ENCODE data around the gene HSPA12A. TPM values are rescaled to one million over a fixed set of nuclear protein-coding genes. Genes with fewer than 3 reads are reported as not detected.
"Not testable (repeated sequence)": the region's sequence is repeated elsewhere in the genome, so short reads cannot be mapped to it uniquely, and the experiment has no call there.

The HSPA12A gene
- total and polyA plus RNA-seq, 2 donors (not counting 1 experiment from before 2014, with no cell fraction given) = 14.4 to 15.7 TPM

DNA sequence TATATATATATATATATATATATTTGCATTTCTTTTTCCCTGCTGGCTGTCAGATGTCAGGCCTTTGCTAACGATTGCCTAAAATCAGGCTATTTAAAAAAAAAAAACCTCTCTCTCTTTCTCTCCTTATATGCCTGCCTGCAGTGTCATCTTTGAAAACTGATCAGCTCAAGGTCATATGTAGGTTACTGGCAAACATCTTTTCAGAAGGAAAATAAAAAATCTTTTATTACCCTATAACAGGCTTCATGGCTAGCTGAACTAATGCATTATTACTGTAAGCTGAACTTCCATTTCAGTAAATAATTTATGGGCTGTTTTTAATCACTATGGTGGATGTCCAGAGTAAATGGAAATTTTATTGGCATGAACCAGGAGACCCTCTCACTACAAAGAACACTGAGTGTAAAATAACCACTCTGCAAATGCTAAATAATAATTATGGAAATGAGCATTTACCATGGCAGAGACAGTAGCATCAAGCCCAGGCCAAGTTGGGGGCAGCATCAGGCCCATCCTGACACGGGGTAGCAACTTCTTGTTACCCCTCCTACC lies 29.3 kb downstream of the HSPA12A start:
- no peak for DNase-seq (ENCODE audit: low read depth in 2 of 2)
- Histone ChIP-seq H3K27me3 (ENCODE audit: control insufficient read depth, insufficient read depth, low read length) (no peaks in the 10 kb centered on the region), H3K4me2 (ENCODE audit: extremely low read depth, insufficient read depth, low read length) (no peak overlapping the region), H3K79me2 (ENCODE audit: control insufficient read depth, insufficient read depth, low read length) (no peaks in the 10 kb centered on the region), H3K4me1 (ENCODE audit: control insufficient read depth, extremely low read depth, insufficient read depth, low read length) (peaks cover 4% of the 10 kb centered on the region), H3K9me3 (ENCODE audit: control insufficient read depth, insufficient read depth, low read depth, low read length) (no peaks in the 10 kb centered on the region), H4K20me1 (ENCODE audit: control insufficient read depth, extremely low read depth, insufficient read depth, low read length) (no peaks in the 10 kb centered on the region), H3K36me3 (ENCODE audit: control insufficient read depth, insufficient read depth, low read length) (no peaks in the 10 kb centered on the region), H3K27ac (ENCODE audit: insufficient read depth, low read length) (no peak overlapping the region), H3K4me3 (replicated peaks in 1 of 4; ENCODE audit: control extremely low read depth in 1 of 4, insufficient read depth in 1 of 4, low read depth in 3 of 4, low read length in 4 of 4) (no peak overlapping the region), H3K9ac (ENCODE audit: insufficient read depth, low read length) (no peak overlapping the region), H2AFZ (ENCODE audit: low read length) (no peak overlapping the region)
- no peak for TF ChIP-seq EZH2 (IDR thresholded peaks at IDR 0.05; ENCODE audit: low read length, missing control alignments)
- TF ChIP-seq, protein P1, sequence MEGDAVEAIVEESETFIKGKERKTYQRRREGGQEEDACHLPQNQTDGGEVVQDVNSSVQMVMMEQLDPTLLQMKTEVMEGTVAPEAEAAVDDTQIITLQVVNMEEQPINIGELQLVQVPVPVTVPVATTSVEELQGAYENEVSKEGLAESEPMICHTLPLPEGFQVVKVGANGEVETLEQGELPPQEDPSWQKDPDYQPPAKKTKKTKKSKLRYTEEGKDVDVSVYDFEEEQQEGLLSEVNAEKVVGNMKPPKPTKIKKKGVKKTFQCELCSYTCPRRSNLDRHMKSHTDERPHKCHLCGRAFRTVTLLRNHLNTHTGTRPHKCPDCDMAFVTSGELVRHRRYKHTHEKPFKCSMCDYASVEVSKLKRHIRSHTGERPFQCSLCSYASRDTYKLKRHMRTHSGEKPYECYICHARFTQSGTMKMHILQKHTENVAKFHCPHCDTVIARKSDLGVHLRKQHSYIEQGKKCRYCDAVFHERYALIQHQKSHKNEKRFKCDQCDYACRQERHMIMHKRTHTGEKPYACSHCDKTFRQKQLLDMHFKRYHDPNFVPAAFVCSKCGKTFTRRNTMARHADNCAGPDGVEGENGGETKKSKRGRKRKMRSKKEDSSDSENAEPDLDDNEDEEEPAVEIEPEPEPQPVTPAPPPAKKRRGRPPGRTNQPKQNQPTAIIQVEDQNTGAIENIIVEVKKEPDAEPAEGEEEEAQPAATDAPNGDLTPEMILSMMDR (conservative IDR thresholded peaks at IDR 0.05 in 1 of 2, IDR thresholded peaks at IDR 0.05 in 1 of 2; ENCODE audit: low read depth in 1 of 2, low read length in 2 of 2) = no peak

DNA sequence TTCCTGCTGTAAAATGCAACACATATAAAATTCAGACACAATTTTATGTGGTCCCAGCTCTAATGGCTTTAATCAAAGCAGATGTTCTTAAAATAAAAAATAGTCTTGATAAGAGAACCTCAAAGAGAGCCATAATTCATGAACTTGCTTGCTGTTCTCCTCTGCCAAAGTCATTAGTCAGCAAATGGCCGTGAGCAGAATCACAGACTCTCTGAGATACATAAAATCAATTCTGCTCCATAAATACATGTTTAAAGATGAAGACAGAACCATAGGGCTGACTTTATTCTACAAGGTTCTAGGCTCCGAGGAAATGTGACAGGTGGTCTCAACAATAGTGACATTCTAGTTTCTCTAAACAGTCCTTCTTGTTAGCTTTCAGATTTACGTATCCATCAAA lies 29.8 kb downstream of the HSPA12A start:
- no peak overlapping the region for H3K9ac ChIP-seq (ENCODE audit: insufficient read depth, low read length)
- no peak overlapping the region for H3K4me2 ChIP-seq (ENCODE audit: extremely low read depth, insufficient read depth, low read length)
- DNase-seq (ENCODE audit: low read depth in 2 of 2) = peak in 1 of 2 donors; percentile 45
- no peaks in the 10 kb centered on the region for H3K36me3 ChIP-seq (ENCODE audit: control insufficient read depth, insufficient read depth, low read length)
- no peaks in the 10 kb centered on the region for H3K79me2 ChIP-seq (ENCODE audit: control insufficient read depth, insufficient read depth, low read length)
- H2AFZ ChIP-seq (ENCODE audit: low read length) = no peak overlapping the region
- H3K4me3 ChIP-seq (replicated peaks in 1 of 4; ENCODE audit: control extremely low read depth in 1 of 4, insufficient read depth in 1 of 4, low read depth in 3 of 4, low read length in 4 of 4) = no peak overlapping the region
- TF ChIP-seq, protein P1 (conservative IDR thresholded peaks at IDR 0.05 in 1 of 2, IDR thresholded peaks at IDR 0.05 in 1 of 2; ENCODE audit: low read depth in 1 of 2, low read length in 2 of 2) = no peak
- TF ChIP-seq EZH2 (IDR thresholded peaks at IDR 0.05; ENCODE audit: low read length, missing control alignments) = no peak
- peaks cover 8% of the 10 kb centered on the region for H3K4me1 ChIP-seq (ENCODE audit: control insufficient read depth, extremely low read depth, insufficient read depth, low read length)
- H3K27ac ChIP-seq (ENCODE audit: insufficient read depth, low read length) = no peak overlapping the region
- no peaks in the 10 kb centered on the region for H3K27me3 ChIP-seq (ENCODE audit: control insufficient read depth, insufficient read depth, low read length)
- H4K20me1 ChIP-seq (ENCODE audit: control insufficient read depth, extremely low read depth, insufficient read depth, low read length) = no peaks in the 10 kb centered on the region
- H3K9me3 ChIP-seq (ENCODE audit: control insufficient read depth, insufficient read depth, low read depth, low read length) = no peaks in the 10 kb centered on the region

DNA sequence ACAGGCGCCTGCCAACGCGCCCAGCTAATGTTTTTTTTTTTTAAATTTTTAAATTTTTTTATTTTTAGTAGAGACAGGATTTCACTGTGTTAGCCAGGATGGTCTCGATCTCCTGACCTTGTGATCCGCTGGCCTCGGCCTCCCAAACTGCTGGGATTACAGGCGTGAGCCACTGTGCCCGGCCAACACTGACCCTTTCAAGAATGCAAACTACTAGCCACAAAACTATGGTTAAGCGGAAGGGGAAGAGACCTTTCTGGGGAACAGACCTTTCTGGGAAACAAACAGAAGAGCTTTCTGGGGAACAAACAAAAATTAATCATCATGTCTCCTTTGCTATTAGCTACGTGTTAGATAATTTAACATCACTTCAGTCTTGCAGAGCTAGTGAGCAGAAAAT lies 30.6 kb downstream of the HSPA12A start:
- not testable (repeated sequence) for H3K79me2 ChIP-seq (ENCODE audit: control insufficient read depth, insufficient read depth, low read length); H2AFZ ChIP-seq (ENCODE audit: low read length); H3K27ac ChIP-seq (ENCODE audit: insufficient read depth, low read length); H3K36me3 ChIP-seq (ENCODE audit: control insufficient read depth, insufficient read depth, low read length); H3K4me1 ChIP-seq (ENCODE audit: control insufficient read depth, extremely low read depth, insufficient read depth, low read length); H3K9ac ChIP-seq (ENCODE audit: insufficient read depth, low read length); H3K4me2 ChIP-seq (ENCODE audit: extremely low read depth, insufficient read depth, low read length); DNase-seq (ENCODE audit: low read depth in 2 of 2); H4K20me1 ChIP-seq (ENCODE audit: control insufficient read depth, extremely low read depth, insufficient read depth, low read length); H3K4me3 ChIP-seq (replicated peaks in 1 of 4; ENCODE audit: control extremely low read depth in 1 of 4, insufficient read depth in 1 of 4, low read depth in 3 of 4, low read length in 4 of 4); H3K27me3 ChIP-seq (ENCODE audit: control insufficient read depth, insufficient read depth, low read length); H3K9me3 ChIP-seq (ENCODE audit: control insufficient read depth, insufficient read depth, low read depth, low read length)

Data from fibroblast of lung (primary cell).